Kidney epithelial cell (primary cell): Measurements from ENCODE around the gene MSH3. TPM values are rescaled to one million over a fixed set of nuclear protein-coding genes. Genes with fewer than 3 reads are reported as not detected.

Source experiments
- DNase-seq: peaks from one replicate; pipeline ENCODE4 v3.0.0-alpha.2; 2010; ENCODE audit warnings: low read depth
- H3K27me3 ChIP-seq: 2 replicates; pipeline ENCODE4 v1.6.0; 2011; ENCODE audit warnings: low read length; ENCODE audit not compliant: control insufficient read depth, insufficient read depth
- H3K36me3 ChIP-seq: 2 replicates; pipeline ENCODE4 v1.5.1; 2011; ENCODE audit warnings: low read length; ENCODE audit not compliant: control insufficient read depth, insufficient read depth
- H3K4me3 ChIP-seq: 2 replicates; pipeline ENCODE4 v1.5.1; 2011; ENCODE audit warnings: low read depth, mild to moderate bottlenecking, control low read depth, low read length
- CTCF ChIP-seq: IDR thresholded peaks from 2 replicates; pipeline ENCODE4 v1.5.1; 2011; ENCODE audit warnings: mild to moderate bottlenecking, moderate library complexity, low read length, control low read depth, inconsistent platforms; ENCODE audit not compliant: insufficient read depth, poor library complexity, severe bottlenecking
- total RNA-seq: library from RNA; depleted of rRNA; stranded (reverse); fragments of >200 nt; gene quantifications from 2 replicates; pipeline ENCODE4 v1.2.3, GENCODE V29; 2015

MSH3 gene
- total RNA-seq, 1 donor from 2014 or later = 23.5 TPM

GRCh38 chr5:80799573-80799972 lies 145.1 kb downstream of the MSH3 start:
- Histone ChIP-seq H3K36me3 (no peaks in the 10 kb centered on the region), H3K4me3 (no peak overlapping the region), H3K27me3 (no peaks in the 10 kb centered on the region)
- DNase-seq = no peak
- no peak for TF ChIP-seq CTCF

- no peak for DNase-seq
- TF ChIP-seq CTCF = no peak
- Histone ChIP-seq H3K36me3 (no peaks in the 10 kb centered on the region), H3K4me3 (no peak overlapping the region), H3K27me3 (no peaks in the 10 kb centered on the region)
Measured at GRCh38 chr5:80804332-80804731, 149.9 kb downstream of the MSH3 start.

GRCh38 chr5:80805038-80805437 lies 150.6 kb downstream of the MSH3 start:
- TF ChIP-seq CTCF = no peak

GRCh38 chr5:80806929-80807328 lies 152.5 kb downstream of the MSH3 start:
- DNase-seq = no peak
- Histone ChIP-seq H3K36me3 (no peaks in the 10 kb centered on the region), H3K27me3 (no peaks in the 10 kb centered on the region), H3K4me3 (no peak overlapping the region)
- TF ChIP-seq CTCF = no peak

More at GRCh38 chr5:80805038-80805437, 150.6 kb downstream of the MSH3 start:
- Histone ChIP-seq H3K27me3 (no peaks in the 10 kb centered on the region), H3K36me3 (no peaks in the 10 kb centered on the region), H3K4me3 (no peak overlapping the region)
- no peak for DNase-seq

- DNase-seq = peak; percentile 32
- no peak overlapping the region for H3K4me3 ChIP-seq
- TF ChIP-seq CTCF = no peak
- H3K36me3 ChIP-seq = no peaks in the 10 kb centered on the region
- no peaks in the 10 kb centered on the region for H3K27me3 ChIP-seq
Measured at GRCh38 chr5:80809451-80809850, 155.0 kb downstream of the MSH3 start.

- Histone ChIP-seq H3K36me3 (no peaks in the 10 kb centered on the region), H3K27me3 (no peaks in the 10 kb centered on the region), H3K4me3 (no peak overlapping the region)
- DNase-seq = no peak
- TF ChIP-seq CTCF = no peak
Measured at GRCh38 chr5:80810425-80810824, 156.0 kb downstream of the MSH3 start.
